A549 (cell line): Measurements from ENCODE around the gene DHX35. TPM values are rescaled to one million over a fixed set of nuclear protein-coding genes. Genes with fewer than 3 reads are reported as not detected.

Experiments used
- ATAC-seq, 2 experiments: fragments of 200-7000 bp in 1 of 2; fragments of >200 bp in 1 of 2; cut with Nextera tagmentation in 1 of 2; cut with Tn5 transposase in 1 of 2; 3 replicates each; pipeline versions ENCODE4 v1.8.0 to v1.9.1; 2018 to 2020; ENCODE audit warnings: mild to moderate bottlenecking in 1 of 2, moderate library complexity in 1 of 2
- CTCF ChIA-PET: fragments of 300-600 bp; sonication (Branson Sonifier 250); formaldehyde crosslinking; extraction: SDS; loops from one replicate; lab custom pipeline; 2021; ENCODE audit warnings: antibody characterized with exemption, inconsistent platforms; lab: Yijun Ruan, JAX
- POLR2A ChIA-PET: fragments of 350-600 bp; formaldehyde crosslinking; extraction: SDS; loops from one replicate; lab custom pipeline; 2021; ENCODE audit warnings: antibody characterized with exemption, inconsistent platforms; lab: Yijun Ruan, JAX
- DNase-seq, 2 experiments: peaks; one replicate each; pipeline versions ENCODE4 v3.0.0 to v3.0.0-alpha.2; 2011 to 2016; ENCODE audit warnings: low read depth in 1 of 2, low spot score in 1 of 2
- FAIRE-seq: peaks from 2 replicates; lab custom pipeline; 2011; peaks lifted over from hg19 to GRCh38; lab: Jason Lieb, UNC
- H3K27ac ChIP-seq, 2 experiments: fragments of >200 bp; sonication (Bioruptor Twin); formaldehyde crosslinking; 3 replicates each; pipeline ENCODE4 v1.5.1; 2016 to 2017
- H3K4me1 ChIP-seq: fragments of >200 bp; sonication (Bioruptor Twin); formaldehyde crosslinking; 3 replicates; pipeline ENCODE4 v1.6.1; 2016
- H3K4me2 ChIP-seq: fragments of >200 bp; sonication (Bioruptor Twin); formaldehyde crosslinking; 3 replicates; pipeline ENCODE4 v1.6.1; 2016
- H3K4me3 ChIP-seq: fragments of >200 bp; sonication (Bioruptor Twin); formaldehyde crosslinking; 3 replicates; pipeline ENCODE4 v1.5.1; 2016
- H3K9me3 ChIP-seq: fragments of >200 bp; sonication (Bioruptor Twin); formaldehyde crosslinking; 3 replicates; pipeline ENCODE4 v1.6.1; 2016
- BHLHE40 ChIP-seq: IDR thresholded peaks from 2 replicates; pipeline ENCODE4 v1.6.1; 2012; ENCODE audit warnings: low read depth, low read length, inconsistent platforms
- CBX2 ChIP-seq: fragments of 200-600 bp; sonication (generic); IDR thresholded peaks from 2 replicates; pipeline ENCODE4 v1.6.1; 2016; ENCODE audit warnings: low read depth, mild to moderate bottlenecking, borderline replicate concordance
- CHD2 ChIP-seq: fragments of 150-350 bp; IDR thresholded peaks from 2 replicates; pipeline ENCODE4 v1.6.1; 2014; ENCODE audit warnings: low read length; ENCODE audit not compliant: partially characterized antibody
- EHF ChIP-seq: fragments of 250-450 bp; sonication (Bioruptor Pico); IDR thresholded peaks from 2 replicates; pipeline ENCODE4 v1.5.0; 2020; ENCODE audit warnings: mild to moderate bottlenecking
- EP300 ChIP-seq, 2 experiments: fragments of >200 bp; sonication (Bioruptor Twin); formaldehyde crosslinking; IDR thresholded peaks; 2 replicates in 1 of 2; 3 replicates in 1 of 2; pipeline ENCODE4 v1.6.1; 2016 to 2017
- FOSL2 ChIP-seq, 2 experiments: fragments of 450-650 bp in 1 of 2; fragments of >200 bp in 1 of 2; sonication (Bioruptor Twin) in 1 of 2; formaldehyde crosslinking; IDR thresholded peaks; 2 replicates each; pipeline versions ENCODE4 v1.5.0 to v1.6.1; 2016 to 2020; ENCODE audit warnings: mild to moderate bottlenecking in 1 of 2, moderate library complexity in 1 of 2
- FOXS1 ChIP-seq: fragments of 250-450 bp; sonication (Bioruptor Pico); IDR thresholded peaks from 2 replicates; pipeline ENCODE4 v1.5.0; 2020; ENCODE audit warnings: mild to moderate bottlenecking, moderate library complexity
- HEYL ChIP-seq: fragments of 250-450 bp; sonication (Bioruptor Pico); IDR thresholded peaks from 2 replicates; pipeline ENCODE4 v1.8.0; 2021; ENCODE audit warnings: mild to moderate bottlenecking, moderate library complexity
- HOXB13 ChIP-seq: fragments of 250-450 bp; sonication (Bioruptor Pico); IDR thresholded peaks from 2 replicates; pipeline ENCODE4 v1.5.0; 2020; ENCODE audit warnings: low read depth, mild to moderate bottlenecking, moderate library complexity
- HOXB5 ChIP-seq: fragments of 250-450 bp; sonication (Bioruptor Pico); IDR thresholded peaks from 2 replicates; pipeline ENCODE4 v1.5.0; 2020; ENCODE audit warnings: mild to moderate bottlenecking, moderate library complexity
- JUNB ChIP-seq: fragments of >200 bp; sonication (Bioruptor Twin); formaldehyde crosslinking; IDR thresholded peaks from 2 replicates; pipeline ENCODE4 v1.6.1; 2016
- MAZ ChIP-seq: fragments of 150-350 bp; IDR thresholded peaks from 2 replicates; pipeline ENCODE4 v1.6.1; 2014; ENCODE audit warnings: antibody characterized with exemption, low read depth, low read length, borderline replicate concordance
- MYC ChIP-seq: IDR thresholded peaks from 2 replicates; pipeline ENCODE4 v1.6.1; 2012; ENCODE audit warnings: mild to moderate bottlenecking, inconsistent platforms, low read length, improper control_type of control experiment, borderline replicate concordance
- NFE2L2 ChIP-seq: fragments of 150-350 bp; conservative IDR thresholded peaks from 2 replicates; pipeline ENCODE4 v1.6.1; 2014; ENCODE audit warnings: low read length
- POLR2A ChIP-seq: IDR thresholded peaks from 2 replicates; pipeline ENCODE4 v1.6.1; 2012; ENCODE audit warnings: mild to moderate bottlenecking, low read length
- RAD21 ChIP-seq, 2 experiments: fragments of >200 bp in 1 of 2; sonication (Bioruptor Twin) in 1 of 2; formaldehyde crosslinking in 1 of 2; IDR thresholded peaks in 1 of 2; conservative IDR thresholded peaks in 1 of 2; 2 replicates in 1 of 2; 3 replicates in 1 of 2; pipeline ENCODE4 v1.6.1; 2012 to 2018; ENCODE audit warnings: inconsistent platforms in 1 of 2
- RCOR1 ChIP-seq: fragments of 150-350 bp; IDR thresholded peaks from 2 replicates; pipeline ENCODE4 v1.6.1; 2014; ENCODE audit warnings: antibody characterized with exemption, low read length, low read depth
- RFX5 ChIP-seq: fragments of 450-650 bp; IDR thresholded peaks from 2 replicates; pipeline ENCODE4 v1.7.1; 2014; ENCODE audit warnings: antibody characterized with exemption, mild to moderate bottlenecking, moderate library complexity
- SMC3 ChIP-seq: fragments of >200 bp; sonication (Bioruptor Twin); formaldehyde crosslinking; IDR thresholded peaks from 3 replicates; pipeline ENCODE4 v1.6.1; 2018; ENCODE audit warnings: inconsistent platforms
- SREBF2 ChIP-seq: fragments of 450-650 bp; IDR thresholded peaks from 2 replicates; pipeline ENCODE4 v1.6.1; 2014; ENCODE audit warnings: mild to moderate bottlenecking, moderate library complexity
- TFCP2L1 ChIP-seq: fragments of 250-450 bp; sonication (Bioruptor Pico); IDR thresholded peaks from 2 replicates; pipeline ENCODE4 v1.5.0; 2021; ENCODE audit warnings: mild to moderate bottlenecking
- TP53 ChIP-seq: fragments of 250-450 bp; sonication (Bioruptor Pico); IDR thresholded peaks from 2 replicates; pipeline ENCODE4 v1.5.0; 2021; ENCODE audit warnings: mild to moderate bottlenecking, moderate library complexity
- ZSCAN20 ChIP-seq: fragments of 250-450 bp; sonication (Bioruptor Pico); IDR thresholded peaks from 2 replicates; pipeline ENCODE4 v1.8.0; 2022; ENCODE audit warnings: mild to moderate bottlenecking, moderate library complexity
- WGBS: methylation state at CpG from one replicate; pipeline ENCODE4 v1.1.6; 2017; ENCODE audit errors: missing lambda C conversion rate; 5-methylcytosine and 5-hydroxymethylcytosine counted together
- polyA plus RNA-seq, 4 experiments: library from polyadenylated mRNA; depleted of rRNA in 3 of 4; stranded (reverse); fragments of >200 nt; fragmentation: RNase III in 1 of 4; extraction: RNeasy Plus Mini Kit Qiagen cat#74134 plus additional on column Dnase treatment in 1 of 4; gene quantifications; 2 replicates in 3 of 4; 3 replicates in 1 of 4; pipeline ENCODE4 v1.2.3, GENCODE V29; 2011 to 2017
- TF ChIP-seq, protein P1 (sequence below): fragments of >200 bp; sonication (Bioruptor Twin); formaldehyde crosslinking; IDR thresholded peaks from 3 replicates; pipeline ENCODE4 v1.5.1; 2016
- TF ChIP-seq, protein P2 (sequence below): fragments of >200 bp; sonication (Bioruptor Twin); formaldehyde crosslinking; IDR thresholded peaks from 3 replicates; pipeline ENCODE4 v1.6.1; 2016
- TF ChIP-seq, protein P3 (sequence below): fragments of 250-450 bp; sonication (Bioruptor Pico); IDR thresholded peaks from 2 replicates; pipeline ENCODE4 v1.5.0; 2020; ENCODE audit warnings: low read depth, mild to moderate bottlenecking, moderate library complexity
- TF ChIP-seq, protein P4 (sequence below): fragments of 450-650 bp; IDR thresholded peaks from 2 replicates; pipeline ENCODE4 v1.6.1; 2014; ENCODE audit warnings: antibody characterized with exemption
- TF ChIP-seq, protein P5 (sequence below): fragments of 200-600 bp; sonication (generic); IDR thresholded peaks from 2 replicates; pipeline ENCODE4 v1.6.1; 2016; ENCODE audit warnings: antibody characterized with exemption, mild to moderate bottlenecking, moderate library complexity

DHX35 gene
- polyA plus RNA-seq, 2 of the 4 experiments (the other 2 are of a cell fraction) = 7.7 to 13.8 TPM

DNA sequence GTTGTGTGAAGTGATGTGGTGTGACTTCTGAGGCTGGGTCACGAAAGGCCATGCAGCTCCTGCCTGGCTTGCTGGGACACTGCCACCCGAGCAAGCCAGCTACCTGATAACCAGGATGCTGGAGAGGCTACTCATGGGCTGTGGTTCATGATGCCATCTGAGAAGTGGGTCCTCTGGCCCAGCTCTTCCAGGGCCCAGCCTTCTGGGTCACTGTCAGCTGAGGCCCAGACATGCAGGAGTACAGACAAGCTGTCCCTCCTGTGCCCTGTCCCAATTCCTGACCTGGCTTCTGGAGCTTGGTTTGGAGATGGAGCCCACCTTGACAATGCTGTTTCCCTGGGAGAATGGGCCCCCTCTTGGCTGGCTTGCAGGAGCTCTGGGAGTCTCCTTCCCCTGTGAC is 87.0 kb downstream of the DHX35 start:
- H3K9me3 ChIP-seq = no peaks in the 10 kb centered on the region
- CTCF ChIA-PET = interaction anchor here (0.7 to 16.6 kb wide), 42 partner anchors 9 to 1914 kb away, joined by 3 to 332 read pairs (median 4); partner anchors contain the start of genes DHX35, FAM83D and MAFB
- ATAC-seq = peak in 1 of 2 experiments; percentile 3; a peak in 2 of 6 replicates

DNA sequence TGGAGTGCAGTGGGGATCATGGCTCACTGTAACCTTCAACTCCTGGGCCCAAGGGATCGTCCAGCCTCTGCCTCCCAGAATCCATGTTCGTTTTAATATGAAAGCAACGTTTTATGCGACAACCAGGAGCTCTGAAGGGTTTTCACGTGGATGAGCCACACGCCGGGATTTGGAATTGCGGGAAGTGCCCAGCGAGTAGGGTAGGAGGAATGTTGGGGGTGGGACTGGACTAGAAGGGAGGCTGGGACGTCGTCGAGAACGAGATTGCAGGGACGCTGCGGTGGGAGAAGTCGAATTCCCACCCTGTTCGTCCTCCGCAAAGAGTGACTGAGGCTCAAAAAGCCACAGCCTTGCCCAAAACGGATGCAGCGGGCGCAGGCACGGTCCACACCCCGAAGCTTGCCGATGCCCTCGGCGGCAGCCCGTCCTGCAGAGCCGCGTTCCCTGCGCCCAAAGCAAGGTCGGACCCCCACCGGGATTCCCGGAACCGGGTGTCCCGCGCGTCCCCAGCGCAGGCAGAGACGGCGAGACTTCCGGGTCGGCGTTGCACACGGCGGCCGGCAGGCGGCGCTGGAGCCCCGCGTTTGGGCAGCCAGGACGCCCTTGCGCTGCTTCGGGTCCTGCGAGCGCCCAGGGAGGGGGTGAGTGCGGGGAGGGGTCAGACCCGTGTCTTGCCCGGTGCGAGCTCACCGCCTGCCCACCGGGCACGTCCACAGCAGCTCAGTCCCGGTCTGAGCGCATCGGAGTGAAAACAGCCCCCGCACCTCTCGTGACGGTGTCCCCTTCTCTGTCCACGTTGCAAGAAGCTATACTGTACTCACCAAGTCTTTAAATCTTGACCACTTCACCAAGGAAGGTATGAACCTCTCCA is 87.8 kb downstream of the DHX35 start:
- DNase-seq = peak; percentile 48 to 71
- Histone ChIP-seq H3K27ac (peak overlapping the region; percentile 80 to 93), H3K4me3 (peak overlapping the region; percentile 58), H3K4me2 (peak overlapping the region; percentile 79), H3K9me3 (no peaks in the 10 kb centered on the region), H3K4me1 (0 out of 3 replicates have a peak, but pooled peaks cover 4% of the 10 kb centered on the region)
- FAIRE-seq = no peak
- ATAC-seq = peak; percentile 71 to 90
- ChIA-PET CTCF (interaction anchor here (0.6 to 16.6 kb wide), 45 partner anchors 8 to 1915 kb away, joined by 3 to 332 read pairs (median 4); partner anchors contain the start of genes DHX35, FAM83D and MAFB), POLR2A (interaction anchor here (0.6 to 1.4 kb wide), 4 partner anchors 26 to 1789 kb away, joined by 3 to 8 read pairs (median 4); partner anchors contain the start of gene FAM83D)
- WGBS = 9% methylated on average over 37 of the region's 69 CpGs
- TF ChIP-seq, protein P1, sequence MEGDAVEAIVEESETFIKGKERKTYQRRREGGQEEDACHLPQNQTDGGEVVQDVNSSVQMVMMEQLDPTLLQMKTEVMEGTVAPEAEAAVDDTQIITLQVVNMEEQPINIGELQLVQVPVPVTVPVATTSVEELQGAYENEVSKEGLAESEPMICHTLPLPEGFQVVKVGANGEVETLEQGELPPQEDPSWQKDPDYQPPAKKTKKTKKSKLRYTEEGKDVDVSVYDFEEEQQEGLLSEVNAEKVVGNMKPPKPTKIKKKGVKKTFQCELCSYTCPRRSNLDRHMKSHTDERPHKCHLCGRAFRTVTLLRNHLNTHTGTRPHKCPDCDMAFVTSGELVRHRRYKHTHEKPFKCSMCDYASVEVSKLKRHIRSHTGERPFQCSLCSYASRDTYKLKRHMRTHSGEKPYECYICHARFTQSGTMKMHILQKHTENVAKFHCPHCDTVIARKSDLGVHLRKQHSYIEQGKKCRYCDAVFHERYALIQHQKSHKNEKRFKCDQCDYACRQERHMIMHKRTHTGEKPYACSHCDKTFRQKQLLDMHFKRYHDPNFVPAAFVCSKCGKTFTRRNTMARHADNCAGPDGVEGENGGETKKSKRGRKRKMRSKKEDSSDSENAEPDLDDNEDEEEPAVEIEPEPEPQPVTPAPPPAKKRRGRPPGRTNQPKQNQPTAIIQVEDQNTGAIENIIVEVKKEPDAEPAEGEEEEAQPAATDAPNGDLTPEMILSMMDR = peak; percentile 92
- TF ChIP-seq HOXB13 (CRISPR knock-in tag) = no peak
- no peak for TF ChIP-seq ZSCAN20 (CRISPR knock-in tag)
- no peak for TF ChIP-seq TFCP2L1 (CRISPR knock-in tag)
- TF ChIP-seq CBX2 = no peak
- no peak; the same call in 1 of the 2 replicates for TF ChIP-seq EHF
- TF ChIP-seq MYC = no peak
- no peak for TF ChIP-seq HEYL (CRISPR knock-in tag)
- peak; percentile 68 for TF ChIP-seq SMC3
- TF ChIP-seq SREBF2 = no peak
- no peak for TF ChIP-seq FOSL2 (IDR thresholded peaks at IDR 0.05)
- no peak for TF ChIP-seq FOSL2 (CRISPR knock-in tag; IDR thresholded peaks at IDR 0.05)
- TF ChIP-seq BHLHE40 = no peak
- TF ChIP-seq CHD2 = no peak
- no peak for TF ChIP-seq JUNB

More for the DNA sequence above, 87.0 kb downstream of the DHX35 start:
- Histone ChIP-seq H3K4me1 (0 out of 3 replicates have a peak, but pooled peaks cover 4% of the 10 kb centered on the region), H3K4me2 (peak overlapping the region; percentile 79), H3K4me3 (peak overlapping the region; percentile 58; the same call in 1 of the 3 replicates), H3K27ac (peak overlapping the region; percentile 80 to 93)
- no peak for DNase-seq
- no peak for FAIRE-seq
- TF ChIP-seq MAZ (no peak), HOXB5 (no peak), RFX5 (no peak), RCOR1 (no peak), NFE2L2 (no peak), RAD21 (conservative IDR thresholded peaks at IDR 0.05 in 1 of 2, IDR thresholded peaks at IDR 0.05 in 1 of 2) (no peak), EP300 (IDR thresholded peaks at IDR 0.05) (no peak), FOSL2 (IDR thresholded peaks at IDR 0.05) (no peak), FOSL2 (CRISPR knock-in tag; IDR thresholded peaks at IDR 0.05) (no peak), JUNB (no peak), SREBF2 (no peak), POLR2A (no peak), TP53 (CRISPR knock-in tag) (no peak), FOXS1 (CRISPR knock-in tag) (no peak)
- TF ChIP-seq, protein P2, sequence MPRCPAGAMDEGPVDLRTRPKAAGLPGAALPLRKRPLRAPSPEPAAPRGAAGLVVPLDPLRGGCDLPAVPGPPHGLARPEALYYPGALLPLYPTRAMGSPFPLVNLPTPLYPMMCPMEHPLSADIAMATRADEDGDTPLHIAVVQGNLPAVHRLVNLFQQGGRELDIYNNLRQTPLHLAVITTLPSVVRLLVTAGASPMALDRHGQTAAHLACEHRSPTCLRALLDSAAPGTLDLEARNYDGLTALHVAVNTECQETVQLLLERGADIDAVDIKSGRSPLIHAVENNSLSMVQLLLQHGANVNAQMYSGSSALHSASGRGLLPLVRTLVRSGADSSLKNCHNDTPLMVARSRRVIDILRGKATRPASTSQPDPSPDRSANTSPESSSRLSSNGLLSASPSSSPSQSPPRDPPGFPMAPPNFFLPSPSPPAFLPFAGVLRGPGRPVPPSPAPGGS = no peak
- TF ChIP-seq, protein P3, sequence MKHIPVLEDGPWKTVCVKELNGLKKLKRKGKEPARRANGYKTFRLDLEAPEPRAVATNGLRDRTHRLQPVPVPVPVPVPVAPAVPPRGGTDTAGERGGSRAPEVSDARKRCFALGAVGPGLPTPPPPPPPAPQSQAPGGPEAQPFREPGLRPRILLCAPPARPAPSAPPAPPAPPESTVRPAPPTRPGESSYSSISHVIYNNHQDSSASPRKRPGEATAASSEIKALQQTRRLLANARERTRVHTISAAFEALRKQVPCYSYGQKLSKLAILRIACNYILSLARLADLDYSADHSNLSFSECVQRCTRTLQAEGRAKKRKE (CRISPR knock-in tag) = no peak
- TF ChIP-seq, protein P4, sequence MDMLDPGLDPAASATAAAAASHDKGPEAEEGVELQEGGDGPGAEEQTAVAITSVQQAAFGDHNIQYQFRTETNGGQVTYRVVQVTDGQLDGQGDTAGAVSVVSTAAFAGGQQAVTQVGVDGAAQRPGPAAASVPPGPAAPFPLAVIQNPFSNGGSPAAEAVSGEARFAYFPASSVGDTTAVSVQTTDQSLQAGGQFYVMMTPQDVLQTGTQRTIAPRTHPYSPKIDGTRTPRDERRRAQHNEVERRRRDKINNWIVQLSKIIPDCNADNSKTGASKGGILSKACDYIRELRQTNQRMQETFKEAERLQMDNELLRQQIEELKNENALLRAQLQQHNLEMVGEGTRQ = no peak
- TF ChIP-seq, protein P5, sequence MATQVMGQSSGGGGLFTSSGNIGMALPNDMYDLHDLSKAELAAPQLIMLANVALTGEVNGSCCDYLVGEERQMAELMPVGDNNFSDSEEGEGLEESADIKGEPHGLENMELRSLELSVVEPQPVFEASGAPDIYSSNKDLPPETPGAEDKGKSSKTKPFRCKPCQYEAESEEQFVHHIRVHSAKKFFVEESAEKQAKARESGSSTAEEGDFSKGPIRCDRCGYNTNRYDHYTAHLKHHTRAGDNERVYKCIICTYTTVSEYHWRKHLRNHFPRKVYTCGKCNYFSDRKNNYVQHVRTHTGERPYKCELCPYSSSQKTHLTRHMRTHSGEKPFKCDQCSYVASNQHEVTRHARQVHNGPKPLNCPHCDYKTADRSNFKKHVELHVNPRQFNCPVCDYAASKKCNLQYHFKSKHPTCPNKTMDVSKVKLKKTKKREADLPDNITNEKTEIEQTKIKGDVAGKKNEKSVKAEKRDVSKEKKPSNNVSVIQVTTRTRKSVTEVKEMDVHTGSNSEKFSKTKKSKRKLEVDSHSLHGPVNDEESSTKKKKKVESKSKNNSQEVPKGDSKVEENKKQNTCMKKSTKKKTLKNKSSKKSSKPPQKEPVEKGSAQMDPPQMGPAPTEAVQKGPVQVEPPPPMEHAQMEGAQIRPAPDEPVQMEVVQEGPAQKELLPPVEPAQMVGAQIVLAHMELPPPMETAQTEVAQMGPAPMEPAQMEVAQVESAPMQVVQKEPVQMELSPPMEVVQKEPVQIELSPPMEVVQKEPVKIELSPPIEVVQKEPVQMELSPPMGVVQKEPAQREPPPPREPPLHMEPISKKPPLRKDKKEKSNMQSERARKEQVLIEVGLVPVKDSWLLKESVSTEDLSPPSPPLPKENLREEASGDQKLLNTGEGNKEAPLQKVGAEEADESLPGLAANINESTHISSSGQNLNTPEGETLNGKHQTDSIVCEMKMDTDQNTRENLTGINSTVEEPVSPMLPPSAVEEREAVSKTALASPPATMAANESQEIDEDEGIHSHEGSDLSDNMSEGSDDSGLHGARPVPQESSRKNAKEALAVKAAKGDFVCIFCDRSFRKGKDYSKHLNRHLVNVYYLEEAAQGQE = no peak
- 92% methylated on average over 2 of the region's 2 CpGs for WGBS
- POLR2A ChIA-PET = interaction anchor here (0.6 to 1.4 kb wide), 3 partner anchors 33 to 1790 kb away, joined by 3 to 8 read pairs (median 4); partner anchors contain the start of gene FAM83D
